ENCODE results near the gene MGLL.

GRCh38 chr3:127675651-127676391 lies 146.5 kb downstream of the MGLL start:
- TF ChIP-seq CTCF (IDR thresholded peaks at IDR 0.05) (no peak), POLR2A (IDR thresholded peaks at IDR 0.05) (no peak)

Measured in breast epithelium (tissue), 3 donors.